T-helper 17 cell (primary cell): ENCODE results near the gene MAP3K4. TPM values are rescaled to one million over a fixed set of nuclear protein-coding genes. Genes with fewer than 3 reads are reported as not detected.

Source experiments
- ATAC-seq: fragments of 150-1000 bp; cut with Tn5 transposase; 2 replicates; pipeline ENCODE4 v1.10.0; 2021; ENCODE audit warnings: mild to moderate bottlenecking, moderate library complexity
- DNase-seq, 3 donors: peaks; one replicate each; pipeline versions ENCODE4 v3.0.0 to v3.0.0-alpha.2; 2020 to 2021
- H3K9me3 ChIP-seq: one replicate; pipeline ENCODE4 v1.7.0; 2013; ENCODE audit warnings: low read length, mild to moderate bottlenecking; ENCODE audit not compliant: control insufficient read depth, poor library complexity, severe bottlenecking
- H3K27ac Mint-ChIP-seq: one replicate; pipeline ENCODE4 v1.8.0; 2022; ENCODE audit warnings: mild to moderate bottlenecking, moderate library complexity, mixed read lengths
- H3K27me3 Mint-ChIP-seq: one replicate; pipeline ENCODE4 v1.8.0; 2022; ENCODE audit warnings: mixed read lengths
- H3K36me3 Mint-ChIP-seq: one replicate; pipeline ENCODE4 v1.8.0; 2022; ENCODE audit warnings: low read depth, mixed read lengths
- H3K4me1 Mint-ChIP-seq: one replicate; pipeline ENCODE4 v1.8.0; 2022; ENCODE audit warnings: mild to moderate bottlenecking, mixed read lengths
- H3K4me3 Mint-ChIP-seq: one replicate; pipeline ENCODE4 v1.8.0; 2022; ENCODE audit warnings: mild to moderate bottlenecking, moderate library complexity, mixed read lengths
- total RNA-seq, 4 donors: library from RNA in 2 of 4; stranded (reverse) in 2 of 4; gene quantifications; one replicate each; pipeline ENCODE4 v1.2.3 and lab custom pipeline; 2022 to 2026

Gene MAP3K4
- total RNA-seq, 2 donors from 2014 or later = 173 to 188 TPM

- H3K27me3 Mint-ChIP-seq = no peaks in the 10 kb centered on the region
- no peak overlapping the region for H3K27ac Mint-ChIP-seq
- H3K4me1 Mint-ChIP-seq = peaks cover 28% of the 10 kb centered on the region
- H3K9me3 ChIP-seq = no peaks in the 10 kb centered on the region
- peaks cover 7% of the 10 kb centered on the region for H3K36me3 Mint-ChIP-seq
- ATAC-seq (no peak), DNase-seq (no peak)
- H3K4me3 Mint-ChIP-seq = no peak overlapping the region
Observed at GRCh38 chr6:161074496-161075121, 83.0 kb downstream of the MAP3K4 start.

GRCh38 chr6:161076181-161076677 lies 84.7 kb downstream of the MAP3K4 start:
- Mint-ChIP-seq H3K27ac (no peak overlapping the region), H3K4me3 (no peak overlapping the region), H3K36me3 (peaks cover 5% of the 10 kb centered on the region), H3K27me3 (no peaks in the 10 kb centered on the region), H3K4me1 (peaks cover 31% of the 10 kb centered on the region)
- DNase-seq = peak; percentile 47 to 70 (median 64)
- ATAC-seq = peak; percentile 77
- no peaks in the 10 kb centered on the region for H3K9me3 ChIP-seq

GRCh38 chr6:161079566-161080262 lies 88.1 kb downstream of the MAP3K4 start:
- Mint-ChIP-seq H3K4me1 (peaks cover 19% of the 10 kb centered on the region), H3K27me3 (no peaks in the 10 kb centered on the region), H3K36me3 (peaks cover 2% of the 10 kb centered on the region), H3K4me3 (no peak overlapping the region), H3K27ac (no peak overlapping the region)
- H3K9me3 ChIP-seq = no peaks in the 10 kb centered on the region
- DNase-seq = peak; percentile 42 to 74 (median 46)
- peak; percentile 47 for ATAC-seq

- Mint-ChIP-seq H3K36me3 (peaks cover 5% of the 10 kb centered on the region), H3K27ac (no peak overlapping the region), H3K4me3 (no peak overlapping the region), H3K4me1 (peaks cover 22% of the 10 kb centered on the region), H3K27me3 (no peaks in the 10 kb centered on the region)
- peak; percentile 61 for ATAC-seq
- H3K9me3 ChIP-seq = no peaks in the 10 kb centered on the region
- peak in 2 of 3 donors; percentile 33 to 52 for DNase-seq
Observed at GRCh38 chr6:161080263-161080970, 88.8 kb downstream of the MAP3K4 start.

- DNase-seq (no peak), ATAC-seq (no peak)
- no peaks in the 10 kb centered on the region for H3K9me3 ChIP-seq
- Mint-ChIP-seq H3K27ac (no peak overlapping the region), H3K4me1 (peaks cover 29% of the 10 kb centered on the region), H3K27me3 (no peaks in the 10 kb centered on the region), H3K4me3 (no peak overlapping the region), H3K36me3 (peaks cover 5% of the 10 kb centered on the region)
Observed at GRCh38 chr6:161082215-161082614, 90.6 kb downstream of the MAP3K4 start.

- no peaks in the 10 kb centered on the region for H3K9me3 ChIP-seq
- DNase-seq = no peak
- peak; percentile 26 for ATAC-seq
- Mint-ChIP-seq H3K27me3 (no peaks in the 10 kb centered on the region), H3K4me3 (peak overlapping the region; percentile 83), H3K27ac (no peak overlapping the region), H3K4me1 (peaks cover 25% of the 10 kb centered on the region), H3K36me3 (peaks cover 24% of the 10 kb centered on the region)
Observed at GRCh38 chr6:161085246-161085645, 93.7 kb downstream of the MAP3K4 start.

GRCh38 chr6:161088676-161089328 lies 97.2 kb downstream of the MAP3K4 start:
- Mint-ChIP-seq H3K36me3 (peaks cover 30% of the 10 kb centered on the region), H3K27ac (peak overlapping the region; percentile 77), H3K4me3 (no peak overlapping the region), H3K4me1 (peaks cover 33% of the 10 kb centered on the region), H3K27me3 (no peaks in the 10 kb centered on the region)
- DNase-seq = no peak
- ATAC-seq = no peak
- H3K9me3 ChIP-seq = no peaks in the 10 kb centered on the region

- Mint-ChIP-seq H3K27ac (peak overlapping the region; percentile 74), H3K36me3 (peaks cover 27% of the 10 kb centered on the region), H3K4me3 (no peak overlapping the region), H3K27me3 (no peaks in the 10 kb centered on the region), H3K4me1 (peaks cover 25% of the 10 kb centered on the region)
- no peaks in the 10 kb centered on the region for H3K9me3 ChIP-seq
- ATAC-seq = no peak
- no peak for DNase-seq
Observed at GRCh38 chr6:161091151-161091550, 99.6 kb downstream of the MAP3K4 start.

- H3K4me3 Mint-ChIP-seq = no peak overlapping the region
- no peaks in the 10 kb centered on the region for H3K27me3 Mint-ChIP-seq
- peak overlapping the region; percentile 74 for H3K27ac Mint-ChIP-seq
- H3K9me3 ChIP-seq = no peaks in the 10 kb centered on the region
- ATAC-seq (no peak), DNase-seq (no peak)
- H3K4me1 Mint-ChIP-seq = peaks cover 21% of the 10 kb centered on the region
- H3K36me3 Mint-ChIP-seq = peaks cover 27% of the 10 kb centered on the region
Observed at GRCh38 chr6:161091972-161092701, 100.6 kb downstream of the MAP3K4 start.

- H3K4me3 Mint-ChIP-seq = no peak overlapping the region
- ATAC-seq (no peak), DNase-seq (no peak)
- peaks cover 17% of the 10 kb centered on the region for H3K4me1 Mint-ChIP-seq
- H3K36me3 Mint-ChIP-seq = peaks cover 11% of the 10 kb centered on the region
- H3K9me3 ChIP-seq = no peaks in the 10 kb centered on the region
- H3K27ac Mint-ChIP-seq = peak overlapping the region; percentile 53
- no peaks in the 10 kb centered on the region for H3K27me3 Mint-ChIP-seq
Observed at GRCh38 chr6:161094955-161095354, 103.4 kb downstream of the MAP3K4 start.

GRCh38 chr6:161095916-161096315 lies 104.3 kb downstream of the MAP3K4 start:
- no peak overlapping the region for H3K4me3 Mint-ChIP-seq
- H3K36me3 Mint-ChIP-seq = peaks cover 9% of the 10 kb centered on the region
- ATAC-seq = no peak
- peaks cover 15% of the 10 kb centered on the region for H3K4me1 Mint-ChIP-seq
- peak overlapping the region; percentile 53 for H3K27ac Mint-ChIP-seq
- no peaks in the 10 kb centered on the region for H3K27me3 Mint-ChIP-seq
- no peaks in the 10 kb centered on the region for H3K9me3 ChIP-seq
- DNase-seq = no peak

GRCh38 chr6:161100072-161100471 lies 108.5 kb downstream of the MAP3K4 start:
- DNase-seq = no peak
- no peak overlapping the region for H3K4me3 Mint-ChIP-seq
- H3K36me3 Mint-ChIP-seq = peaks cover 10% of the 10 kb centered on the region
- no peak for ATAC-seq
- H3K4me1 Mint-ChIP-seq = peaks cover 12% of the 10 kb centered on the region
- peak overlapping the region; percentile 39 for H3K27ac Mint-ChIP-seq
- no peaks in the 10 kb centered on the region for H3K27me3 Mint-ChIP-seq
- H3K9me3 ChIP-seq = no peaks in the 10 kb centered on the region
